Astrocyte (in vitro differentiated cells and primary cell): ENCODE measurements around the gene ITPKA. TPM values are rescaled to one million over a fixed set of nuclear protein-coding genes. Genes with fewer than 3 reads are reported as not detected.

ENCODE experiments used
- DNase-seq: peaks from one replicate; pipeline ENCODE4 v3.0.0-alpha.2; 2010; ENCODE audit warnings: low read depth
- FAIRE-seq: peaks from 2 replicates; lab custom pipeline; 2011; peaks lifted over from hg19 to GRCh38; lab: Jason Lieb, UNC
- H2AFZ ChIP-seq: 2 replicates; pipeline ENCODE4 v1.6.0; 2012; ENCODE audit warnings: low read depth, low read length, inconsistent platforms
- H3K27ac ChIP-seq: 2 replicates; pipeline ENCODE4 v1.5.1; 2011; ENCODE audit warnings: low read depth, low read length, inconsistent platforms
- H3K27me3 ChIP-seq: 2 replicates; pipeline ENCODE4 v1.6.0; 2011; ENCODE audit warnings: low read length, inconsistent platforms; ENCODE audit not compliant: insufficient read depth
- H3K36me3 ChIP-seq: 2 replicates; pipeline ENCODE4 v1.5.1; 2011; ENCODE audit warnings: low read length, inconsistent platforms; ENCODE audit not compliant: insufficient read depth
- H3K4me1 ChIP-seq: 2 replicates; pipeline ENCODE4 v1.5.1; 2011; ENCODE audit warnings: low read length, inconsistent platforms; ENCODE audit not compliant: insufficient read depth
- H3K4me2 ChIP-seq: 2 replicates; pipeline ENCODE4 v1.6.0; 2012; ENCODE audit warnings: low read length, inconsistent platforms
- H3K4me3 ChIP-seq: 2 replicates; pipeline ENCODE4 v1.5.1; 2011; ENCODE audit warnings: low read depth, mild to moderate bottlenecking, low read length, inconsistent platforms; ENCODE audit not compliant: insufficient read depth
- H3K79me2 ChIP-seq: 2 replicates; pipeline ENCODE4 v1.6.0; 2012; ENCODE audit warnings: mild to moderate bottlenecking, low read length, inconsistent platforms; ENCODE audit not compliant: insufficient read depth
- H3K9ac ChIP-seq: 2 replicates; pipeline ENCODE4 v1.6.0; 2012; ENCODE audit warnings: mild to moderate bottlenecking, low read length, inconsistent platforms
- H3K9me3 ChIP-seq: 2 replicates; pipeline ENCODE4 v1.5.1; 2012; ENCODE audit warnings: low read depth, mild to moderate bottlenecking, low read length, inconsistent platforms; ENCODE audit not compliant: insufficient read depth
- H4K20me1 ChIP-seq: 2 replicates; pipeline ENCODE4 v1.6.0; 2012; ENCODE audit warnings: low read length, inconsistent platforms; ENCODE audit not compliant: insufficient read depth
- H3K27ac Mint-ChIP-seq: one replicate; pipeline ENCODE4 v1.8.0; 2021; ENCODE audit warnings: mild to moderate bottlenecking, mixed read lengths; ENCODE audit not compliant: unreplicated experiment
- H3K27me3 Mint-ChIP-seq: one replicate; pipeline ENCODE4 v1.8.0; 2021; ENCODE audit warnings: low read depth, mixed read lengths; ENCODE audit not compliant: unreplicated experiment
- H3K36me3 Mint-ChIP-seq: one replicate; pipeline ENCODE4 v1.8.0; 2021; ENCODE audit warnings: low read depth, mixed read lengths; ENCODE audit not compliant: unreplicated experiment
- H3K4me1 Mint-ChIP-seq: one replicate; pipeline ENCODE4 v1.8.0; 2021; ENCODE audit warnings: low read depth, mixed read lengths; ENCODE audit not compliant: unreplicated experiment
- H3K4me3 Mint-ChIP-seq: one replicate; pipeline ENCODE4 v1.8.0; 2021; ENCODE audit warnings: mild to moderate bottlenecking, moderate library complexity, mixed read lengths; ENCODE audit not compliant: unreplicated experiment
- H3K9me3 Mint-ChIP-seq: one replicate; pipeline ENCODE4 v1.8.0; 2021; ENCODE audit warnings: mild to moderate bottlenecking, mixed read lengths; ENCODE audit not compliant: unreplicated experiment
- EZH2 ChIP-seq: IDR thresholded peaks from 2 replicates; pipeline ENCODE4 v1.6.1; 2012; ENCODE audit warnings: mild to moderate bottlenecking, low read length, inconsistent platforms; ENCODE audit not compliant: insufficient read depth
- total RNA-seq: library from RNA; stranded (reverse); gene quantifications from 2 replicates; pipeline ENCODE4 v1.2.1, GENCODE V29; 2021
- TF ChIP-seq, protein P1 (sequence below): IDR thresholded peaks from 2 replicates; pipeline ENCODE4 v1.5.1; 2011; ENCODE audit warnings: low read depth, mild to moderate bottlenecking, inconsistent platforms, low read length, moderate library complexity; ENCODE audit not compliant: insufficient read depth

Gene ITPKA
- total RNA-seq, 1 donor from 2014 or later = 1.2 TPM

DNA sequence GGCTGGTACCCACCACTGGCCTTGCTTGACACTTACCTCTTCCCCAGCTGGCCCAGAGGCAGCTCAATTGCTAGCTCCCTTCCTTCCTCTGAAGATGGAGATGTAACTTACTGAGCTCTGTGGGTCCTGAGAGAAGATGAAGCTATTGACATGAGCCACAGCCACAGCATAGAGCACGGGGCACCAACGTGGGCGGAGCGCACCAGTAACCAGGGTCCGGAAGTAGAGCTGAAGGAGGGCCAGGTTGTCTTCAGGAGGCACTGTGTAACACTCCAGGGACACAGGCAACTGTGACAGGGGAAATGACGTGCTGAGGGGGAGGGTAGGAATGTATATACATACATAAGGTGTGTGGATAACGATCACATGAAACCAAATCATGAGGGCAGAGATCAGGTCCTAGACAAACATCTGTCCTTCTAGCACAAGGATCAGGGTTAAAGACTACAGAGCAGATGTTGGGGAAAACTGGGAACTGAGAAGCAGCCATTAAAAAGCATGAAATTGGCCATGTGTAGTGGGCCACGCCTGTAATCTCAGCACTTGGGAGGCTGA, 24.3 kb downstream of the ITPKA start:
- Histone ChIP-seq H3K27ac (no peak overlapping the region), H3K27me3 (peaks cover 10% of the 10 kb centered on the region), H3K4me3 (no peak overlapping the region), H3K9me3 (no peaks in the 10 kb centered on the region), H3K4me1 (peaks cover 10% of the 10 kb centered on the region), H2AFZ (no peak overlapping the region), H3K9ac (no peak overlapping the region), H3K36me3 (no peaks in the 10 kb centered on the region), H4K20me1 (no peaks in the 10 kb centered on the region), H3K79me2 (no peaks in the 10 kb centered on the region), H3K4me2 (no peak overlapping the region)
- H3K4me1 Mint-ChIP-seq = peaks cover 1% of the 10 kb centered on the region
- no peak for TF ChIP-seq EZH2
- TF ChIP-seq, protein P1, sequence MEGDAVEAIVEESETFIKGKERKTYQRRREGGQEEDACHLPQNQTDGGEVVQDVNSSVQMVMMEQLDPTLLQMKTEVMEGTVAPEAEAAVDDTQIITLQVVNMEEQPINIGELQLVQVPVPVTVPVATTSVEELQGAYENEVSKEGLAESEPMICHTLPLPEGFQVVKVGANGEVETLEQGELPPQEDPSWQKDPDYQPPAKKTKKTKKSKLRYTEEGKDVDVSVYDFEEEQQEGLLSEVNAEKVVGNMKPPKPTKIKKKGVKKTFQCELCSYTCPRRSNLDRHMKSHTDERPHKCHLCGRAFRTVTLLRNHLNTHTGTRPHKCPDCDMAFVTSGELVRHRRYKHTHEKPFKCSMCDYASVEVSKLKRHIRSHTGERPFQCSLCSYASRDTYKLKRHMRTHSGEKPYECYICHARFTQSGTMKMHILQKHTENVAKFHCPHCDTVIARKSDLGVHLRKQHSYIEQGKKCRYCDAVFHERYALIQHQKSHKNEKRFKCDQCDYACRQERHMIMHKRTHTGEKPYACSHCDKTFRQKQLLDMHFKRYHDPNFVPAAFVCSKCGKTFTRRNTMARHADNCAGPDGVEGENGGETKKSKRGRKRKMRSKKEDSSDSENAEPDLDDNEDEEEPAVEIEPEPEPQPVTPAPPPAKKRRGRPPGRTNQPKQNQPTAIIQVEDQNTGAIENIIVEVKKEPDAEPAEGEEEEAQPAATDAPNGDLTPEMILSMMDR = no peak
- H3K9me3 Mint-ChIP-seq = peaks cover 2% of the 10 kb centered on the region
- no peak overlapping the region for H3K27ac Mint-ChIP-seq
- peaks cover 20% of the 10 kb centered on the region for H3K36me3 Mint-ChIP-seq
- H3K4me3 Mint-ChIP-seq = no peak overlapping the region
- FAIRE-seq = no peak
- DNase-seq = no peak
- peaks cover 21% of the 10 kb centered on the region for H3K27me3 Mint-ChIP-seq

- Histone ChIP-seq H3K79me2 (no peaks in the 10 kb centered on the region), H4K20me1 (no peaks in the 10 kb centered on the region), H3K27ac (no peak overlapping the region), H3K4me2 (no peak overlapping the region), H3K9ac (no peak overlapping the region), H3K36me3 (no peaks in the 10 kb centered on the region), H3K9me3 (no peaks in the 10 kb centered on the region), H3K27me3 (no peaks in the 10 kb centered on the region), H2AFZ (no peak overlapping the region), H3K4me3 (no peak overlapping the region), H3K4me1 (no peaks in the 10 kb centered on the region)
- Mint-ChIP-seq H3K27me3 (no peaks in the 10 kb centered on the region), H3K4me3 (no peak overlapping the region), H3K27ac (no peak overlapping the region), H3K36me3 (peaks cover 19% of the 10 kb centered on the region), H3K9me3 (no peaks in the 10 kb centered on the region), H3K4me1 (peaks cover 5% of the 10 kb centered on the region)
- DNase-seq (no peak), FAIRE-seq (no peak)
- TF ChIP-seq EZH2 = no peak
Observed at GRCh38 chr15:41520636-41521035, 27.0 kb downstream of the ITPKA start.

GRCh38 chr15:41521614-41522013, 27.9 kb downstream of the ITPKA start:
- H3K79me2 ChIP-seq = no peaks in the 10 kb centered on the region
- peaks cover 5% of the 10 kb centered on the region for H3K4me1 Mint-ChIP-seq
- DNase-seq (no peak), FAIRE-seq (no peak)
- no peaks in the 10 kb centered on the region for H3K9me3 Mint-ChIP-seq
- no peak overlapping the region for H3K27ac ChIP-seq
- H3K27me3 ChIP-seq = no peaks in the 10 kb centered on the region
- H3K27ac Mint-ChIP-seq = no peak overlapping the region
- H3K9me3 ChIP-seq = no peaks in the 10 kb centered on the region
- TF ChIP-seq, protein P1 = no peak
- TF ChIP-seq EZH2 = no peak
- peaks cover 15% of the 10 kb centered on the region for H3K36me3 Mint-ChIP-seq
- H2AFZ ChIP-seq = no peak overlapping the region
- H3K9ac ChIP-seq = no peak overlapping the region
- no peaks in the 10 kb centered on the region for H3K27me3 Mint-ChIP-seq
- no peak overlapping the region for H3K4me3 Mint-ChIP-seq
- H3K4me2 ChIP-seq = no peak overlapping the region
- H3K4me1 ChIP-seq = no peaks in the 10 kb centered on the region
- H3K36me3 ChIP-seq = peaks cover 3% of the 10 kb centered on the region
- no peak overlapping the region for H3K4me3 ChIP-seq
- H4K20me1 ChIP-seq = no peaks in the 10 kb centered on the region
